Esophagus muscularis mucosa (tissue), 3 donors: Measurements from ENCODE around the gene EVL.

Experiments
- POLR2AphosphoS5 ChIP-seq, 2 donors: sonication (generic); formaldehyde crosslinking; IDR thresholded peaks; one replicate each; pipeline ENCODE4 v1.6.1; 2017; ENCODE audit warnings: antibody characterized with exemption in 2 of 2
- TF ChIP-seq, protein P1 (sequence below), 3 experiments: fragments of 200-600 bp in 2 of 3; fragments of 450-650 bp in 1 of 3; sonication (generic) in 2 of 3; IDR thresholded peaks; one replicate each; pipeline ENCODE4 v1.5.1; 2017 to 2019; ENCODE audit warnings: antibody characterized with exemption in 3 of 3, mild to moderate bottlenecking in 2 of 3, moderate library complexity in 1 of 3

DNA sequence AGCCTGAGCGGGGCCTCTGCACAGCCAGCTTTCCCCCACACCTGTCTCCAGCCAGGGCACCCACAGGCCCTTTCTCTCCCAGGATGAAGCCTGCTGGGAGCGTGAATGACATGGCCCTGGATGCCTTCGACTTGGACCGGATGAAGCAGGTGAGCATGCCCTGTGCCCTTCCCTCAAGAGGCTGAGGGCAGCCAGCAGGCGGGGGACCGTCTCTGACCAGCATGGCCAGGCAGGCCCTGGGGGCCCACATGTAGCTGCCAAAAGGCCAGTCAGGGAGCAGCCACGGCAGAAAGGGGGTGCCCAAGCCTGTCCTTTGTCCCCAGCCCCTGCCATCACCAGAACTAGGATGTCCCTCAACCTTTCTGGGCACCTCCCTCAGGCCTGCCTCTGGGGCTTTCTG is 75.9 kb downstream of the EVL start:
- TF ChIP-seq, protein P1, sequence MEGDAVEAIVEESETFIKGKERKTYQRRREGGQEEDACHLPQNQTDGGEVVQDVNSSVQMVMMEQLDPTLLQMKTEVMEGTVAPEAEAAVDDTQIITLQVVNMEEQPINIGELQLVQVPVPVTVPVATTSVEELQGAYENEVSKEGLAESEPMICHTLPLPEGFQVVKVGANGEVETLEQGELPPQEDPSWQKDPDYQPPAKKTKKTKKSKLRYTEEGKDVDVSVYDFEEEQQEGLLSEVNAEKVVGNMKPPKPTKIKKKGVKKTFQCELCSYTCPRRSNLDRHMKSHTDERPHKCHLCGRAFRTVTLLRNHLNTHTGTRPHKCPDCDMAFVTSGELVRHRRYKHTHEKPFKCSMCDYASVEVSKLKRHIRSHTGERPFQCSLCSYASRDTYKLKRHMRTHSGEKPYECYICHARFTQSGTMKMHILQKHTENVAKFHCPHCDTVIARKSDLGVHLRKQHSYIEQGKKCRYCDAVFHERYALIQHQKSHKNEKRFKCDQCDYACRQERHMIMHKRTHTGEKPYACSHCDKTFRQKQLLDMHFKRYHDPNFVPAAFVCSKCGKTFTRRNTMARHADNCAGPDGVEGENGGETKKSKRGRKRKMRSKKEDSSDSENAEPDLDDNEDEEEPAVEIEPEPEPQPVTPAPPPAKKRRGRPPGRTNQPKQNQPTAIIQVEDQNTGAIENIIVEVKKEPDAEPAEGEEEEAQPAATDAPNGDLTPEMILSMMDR (IDR thresholded peaks at IDR 0.05): no peak
- TF ChIP-seq POLR2AphosphoS5 (IDR thresholded peaks at IDR 0.05): no peak
